ENCODE results near the gene PCGF3.

The PCGF3 gene

GRCh38 chr4:808860-809570 lies 103.4 kb downstream of the PCGF3 start:
- DNase-seq = no peak

DNA sequence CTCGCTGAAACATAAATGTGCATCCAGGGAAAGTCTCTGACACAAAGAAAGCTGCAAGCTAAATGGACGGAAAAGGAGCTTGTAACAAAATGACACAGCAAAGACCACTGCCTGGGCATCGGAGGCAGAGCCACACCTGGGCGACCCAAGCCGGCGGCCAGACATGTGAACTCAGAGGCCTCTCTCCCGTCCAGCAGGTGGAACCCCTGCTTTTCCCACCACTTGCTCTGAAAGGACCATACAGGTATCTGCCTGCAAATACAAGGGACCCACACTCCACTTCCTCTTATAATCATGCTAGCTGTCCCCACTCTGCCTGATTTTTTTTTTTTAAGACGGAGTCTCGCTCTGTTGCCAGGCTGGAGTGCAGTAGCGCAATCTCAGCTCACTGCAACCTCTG lies 108.3 kb downstream of the PCGF3 start:
- no peak for DNase-seq

GRCh38 chr4:814312-814850 lies 108.7 kb downstream of the PCGF3 start:
- DNase-seq = no peak

- no peak for DNase-seq
Observed at GRCh38 chr4:815464-816146, 110.0 kb downstream of the PCGF3 start.

DNA sequence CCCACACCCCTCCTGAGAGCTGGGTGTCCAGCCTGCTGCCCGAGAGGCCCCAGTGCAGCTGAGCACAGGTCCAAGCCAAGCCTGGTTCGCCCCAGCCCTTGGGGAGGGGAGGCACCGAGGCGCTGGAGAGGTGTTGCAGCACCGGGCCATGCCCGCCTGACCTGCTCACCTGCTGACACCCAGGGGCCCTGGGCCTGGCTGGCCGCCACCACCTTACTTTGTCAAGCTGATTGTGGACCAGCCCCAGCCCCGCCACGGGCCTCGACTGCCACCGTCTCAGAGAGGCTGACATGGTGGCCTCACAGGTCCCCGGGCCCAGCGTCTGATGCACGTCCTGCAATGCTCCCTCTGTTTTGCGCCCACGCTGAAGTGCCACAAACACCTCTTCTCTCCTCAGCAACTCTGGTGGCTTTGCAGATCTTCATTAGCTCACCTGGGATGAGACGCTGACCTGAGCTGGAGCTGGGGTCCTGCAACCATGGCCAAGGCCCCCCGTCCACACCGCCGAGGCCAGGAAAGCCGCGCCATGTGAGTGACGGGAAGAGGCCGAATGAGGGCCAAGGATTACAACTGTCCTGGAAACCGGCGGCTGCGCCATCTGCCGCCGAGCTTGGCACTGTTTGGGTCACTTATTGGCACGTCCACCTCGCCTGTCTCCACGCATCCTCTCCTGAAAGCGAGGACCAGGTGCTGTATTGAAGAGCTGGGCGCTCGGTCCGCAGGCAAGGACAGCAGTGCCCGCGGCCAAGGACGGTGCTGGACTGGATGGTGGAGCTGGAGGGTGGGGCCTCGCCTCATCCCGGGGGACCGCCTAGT lies 112.7 kb downstream of the PCGF3 start:
- DNase-seq = no peak

DNA sequence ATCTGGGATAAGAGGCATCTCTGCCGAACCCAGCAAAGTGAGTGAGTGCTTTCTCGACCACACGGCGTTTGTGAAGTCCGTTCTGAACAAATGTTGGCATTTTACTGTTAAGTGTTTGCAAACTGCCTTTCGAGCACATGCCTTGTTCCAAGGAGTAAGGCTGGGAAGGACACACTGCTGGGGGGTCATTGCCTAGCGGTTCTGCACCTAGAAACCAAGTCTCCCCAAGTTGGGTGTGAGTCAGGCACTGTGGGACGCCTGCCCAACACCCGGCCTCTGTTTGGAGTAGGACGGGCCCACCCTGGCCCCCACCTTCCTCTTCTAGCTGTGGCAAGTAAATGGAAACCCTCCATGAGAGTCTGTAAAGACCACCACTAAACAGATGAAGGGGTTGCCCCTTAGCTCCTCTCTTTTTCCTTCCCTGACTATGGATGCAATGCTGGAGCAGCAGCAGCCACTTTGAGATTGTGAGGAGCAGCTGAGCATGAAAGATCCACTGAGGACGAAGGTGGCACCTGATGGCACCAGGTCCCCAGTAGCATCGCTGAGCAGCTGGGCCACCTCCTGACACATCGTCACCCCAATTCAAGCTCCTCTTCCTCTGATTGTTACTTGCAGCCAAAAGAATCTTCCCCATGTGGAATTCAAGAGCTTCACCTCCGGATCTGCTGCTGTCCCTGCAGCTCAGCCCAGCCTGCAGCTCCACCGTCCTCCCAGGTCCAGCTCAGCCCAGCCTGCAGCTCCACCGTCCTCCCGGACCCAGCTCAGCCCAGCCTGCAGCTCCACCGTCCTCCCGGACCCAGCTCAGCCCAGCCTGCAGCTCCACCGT lies 114.0 kb downstream of the PCGF3 start:
- DNase-seq = no peak

Data from GF-D8 (cell line).